HG03520 (cell line): Measurements from ENCODE around the gene GTF2A2.

ENCODE experiments used
- ATAC-seq: cut with Tn5 transposase; IDR thresholded peaks from one replicate; pipeline ENCODE4 v1.9.1; 2021; ENCODE audit warnings: mild to moderate bottlenecking, moderate library complexity; ENCODE audit not compliant: unreplicated experiment

GTF2A2 gene

GRCh38 chr15:59609730-59610712 is 47.3 kb downstream of the GTF2A2 start:
- ATAC-seq, result no peak

GRCh38 chr15:59605994-59606393 is 51.3 kb downstream of the GTF2A2 start:
- no peak for ATAC-seq

- ATAC-seq, result no peak
Observed at GRCh38 chr15:59598461-59598860, 58.9 kb downstream of the GTF2A2 start.

GRCh38 chr15:59596640-59597039 is 60.7 kb downstream of the GTF2A2 start:
- ATAC-seq, result no peak

- no peak for ATAC-seq
Observed at GRCh38 chr15:59595434-59595915, 61.8 kb downstream of the GTF2A2 start.

GRCh38 chr15:59594991-59595390 is 62.3 kb downstream of the GTF2A2 start:
- no peak for ATAC-seq

GRCh38 chr15:59594493-59594942 is 62.8 kb downstream of the GTF2A2 start:
- ATAC-seq, result no peak

GRCh38 chr15:59591356-59591755 is 66.0 kb downstream of the GTF2A2 start:
- no peak for ATAC-seq

GRCh38 chr15:59590027-59590426 is 67.3 kb downstream of the GTF2A2 start:
- ATAC-seq, result no peak
